ENCODE measurements around the gene UGT2B15.
"Not testable (repeated sequence)": the region's sequence is repeated elsewhere in the genome, so short reads cannot be mapped to it uniquely, and the experiment has no call there.

Gene UGT2B15

DNA sequence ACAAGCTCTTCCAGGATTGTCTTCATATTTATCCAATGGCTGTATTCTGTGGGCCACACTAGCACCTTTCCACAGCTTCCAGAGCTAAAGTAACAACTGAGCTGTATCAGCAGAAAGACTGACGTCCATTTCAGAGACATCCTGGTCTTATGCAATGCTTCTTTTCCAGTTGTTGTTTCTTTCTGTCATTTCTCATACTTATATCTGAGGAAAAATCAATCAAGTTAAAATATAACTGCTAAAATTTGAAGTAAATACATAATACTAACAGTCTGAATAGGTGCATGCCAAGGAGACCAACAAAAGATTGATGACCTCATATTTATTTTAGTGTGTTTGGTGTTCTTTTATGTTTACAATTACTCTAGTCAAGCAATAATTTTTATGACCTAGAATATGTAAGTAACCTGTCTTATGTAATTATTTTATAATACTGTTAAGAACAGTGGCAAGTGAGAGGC, at the start of gene UGT2B15:
Gene UGT2B15, minus strand, starts transcription at position 174 of the 461 bp plus-strand sequence. Its CDS starts 34 bp downstream, at position 140.
- H3K4me3 ChIP-seq (ENCODE audit: low read depth, low read length), result not testable (repeated sequence)

DNA sequence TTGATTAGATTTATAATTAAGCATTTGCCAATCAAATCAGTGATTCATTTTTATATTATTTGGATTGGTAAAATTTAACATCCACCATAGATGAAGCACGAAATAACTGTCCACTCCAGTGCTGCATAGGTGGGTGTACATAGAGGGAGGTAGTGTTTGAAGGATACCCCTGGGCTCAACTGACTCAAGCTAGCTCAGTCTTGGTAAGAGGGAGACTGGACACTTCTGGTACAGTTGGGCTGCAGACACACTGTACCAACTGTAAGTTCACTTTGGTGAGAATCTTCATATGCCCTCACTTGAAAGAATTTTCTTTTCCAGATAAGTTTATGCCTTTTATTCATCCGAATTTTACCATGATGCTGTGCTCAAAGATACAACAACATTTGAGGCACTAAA, 48.6 kb upstream of the UGT2B15 start:
- H2AFZ ChIP-seq (ENCODE audit: low read length, unreplicated experiment), result no peak overlapping the region
- no peaks in the 10 kb centered on the region for H3K27me3 ChIP-seq (ENCODE audit: insufficient read depth, low read length)
- no peaks in the 10 kb centered on the region for H3K36me3 ChIP-seq (ENCODE audit: insufficient read depth, low read length)
- no peaks in the 10 kb centered on the region for H3K79me2 ChIP-seq (ENCODE audit: control insufficient read depth, insufficient read depth, low read length, unreplicated experiment)
- no peak overlapping the region for H3K27ac ChIP-seq (ENCODE audit: low read depth, low read length)
- H3K4me3 ChIP-seq (ENCODE audit: low read depth, low read length), result no peak overlapping the region
- no peaks in the 10 kb centered on the region for H3K4me1 ChIP-seq (ENCODE audit: control insufficient read depth, insufficient read depth, low read length, unreplicated experiment)

More for the DNA sequence above, at the start of gene UGT2B15:
- H3K27me3 ChIP-seq (ENCODE audit: insufficient read depth, low read length); H3K27ac ChIP-seq (ENCODE audit: low read depth, low read length); H3K36me3 ChIP-seq (ENCODE audit: insufficient read depth, low read length); H3K4me1 ChIP-seq (ENCODE audit: control insufficient read depth, insufficient read depth, low read length, unreplicated experiment); H2AFZ ChIP-seq (ENCODE audit: low read length, unreplicated experiment); H3K79me2 ChIP-seq (ENCODE audit: control insufficient read depth, insufficient read depth, low read length, unreplicated experiment): not testable (repeated sequence)

DNA sequence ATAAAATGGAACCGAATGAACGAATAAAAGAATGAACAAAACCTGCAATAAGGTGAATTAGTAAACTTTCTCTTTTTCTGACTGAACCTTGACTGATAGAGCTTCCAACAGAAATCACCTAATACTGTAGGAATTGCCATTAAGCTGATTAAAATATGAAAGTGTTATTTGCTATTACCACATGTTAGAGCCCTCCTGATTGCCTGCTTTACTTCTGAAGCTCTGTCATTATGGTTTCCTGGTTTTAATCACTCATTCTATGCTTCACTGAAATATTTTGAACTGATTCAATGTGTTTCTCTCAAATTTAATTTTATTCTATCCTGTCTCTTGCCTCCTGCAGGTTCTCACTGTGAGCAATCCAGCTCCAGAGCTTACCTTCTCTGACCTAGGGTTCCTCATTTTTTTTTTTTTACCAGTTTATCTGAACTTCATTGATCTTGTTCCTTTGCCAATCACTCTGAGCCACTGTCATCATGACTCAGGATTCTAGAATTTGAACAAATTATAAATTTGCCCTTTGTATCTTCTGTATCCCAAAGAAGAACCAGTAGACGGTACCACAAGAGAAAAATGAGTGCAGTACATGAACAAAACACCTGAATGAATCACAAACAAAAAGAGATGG, 48.1 kb upstream of the UGT2B15 start:
- no peaks in the 10 kb centered on the region for H3K79me2 ChIP-seq (ENCODE audit: control insufficient read depth, insufficient read depth, low read length, unreplicated experiment)
- no peak overlapping the region for H2AFZ ChIP-seq (ENCODE audit: low read length, unreplicated experiment)

DNA sequence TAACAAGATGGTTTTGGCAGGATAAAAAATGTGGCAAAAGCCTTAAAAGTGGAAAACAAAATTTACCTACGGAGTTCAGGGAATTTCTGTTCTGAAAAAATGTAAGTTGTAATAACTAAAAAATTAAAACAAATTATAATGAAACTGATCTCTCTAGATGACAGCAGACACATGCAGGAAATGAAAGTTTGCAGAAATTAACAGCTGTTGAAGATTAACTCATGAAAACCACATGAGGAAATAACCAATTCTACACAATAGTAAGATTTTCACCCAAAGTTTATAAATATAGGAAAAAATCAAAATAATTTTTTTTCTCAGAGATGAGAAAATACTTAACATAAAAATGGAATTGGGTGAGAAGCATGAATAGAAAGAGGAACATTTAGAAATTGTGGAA, 47.5 kb upstream of the UGT2B15 start:
- Histone ChIP-seq H2AFZ (ENCODE audit: low read length, unreplicated experiment) (no peak overlapping the region), H3K27me3 (ENCODE audit: insufficient read depth, low read length) (no peaks in the 10 kb centered on the region), H3K4me3 (ENCODE audit: low read depth, low read length) (no peak overlapping the region), H3K4me1 (ENCODE audit: control insufficient read depth, insufficient read depth, low read length, unreplicated experiment) (no peaks in the 10 kb centered on the region), H3K79me2 (ENCODE audit: control insufficient read depth, insufficient read depth, low read length, unreplicated experiment) (no peaks in the 10 kb centered on the region), H3K36me3 (ENCODE audit: insufficient read depth, low read length) (no peaks in the 10 kb centered on the region), H3K27ac (ENCODE audit: low read depth, low read length) (no peak overlapping the region)

More for the DNA sequence above, 48.1 kb upstream of the UGT2B15 start:
- no peak overlapping the region for H3K4me3 ChIP-seq (ENCODE audit: low read depth, low read length)
- H3K27me3 ChIP-seq (ENCODE audit: insufficient read depth, low read length), result no peaks in the 10 kb centered on the region
- no peaks in the 10 kb centered on the region for H3K36me3 ChIP-seq (ENCODE audit: insufficient read depth, low read length)
- no peaks in the 10 kb centered on the region for H3K4me1 ChIP-seq (ENCODE audit: control insufficient read depth, insufficient read depth, low read length, unreplicated experiment)
- no peak overlapping the region for H3K27ac ChIP-seq (ENCODE audit: low read depth, low read length)

DNA sequence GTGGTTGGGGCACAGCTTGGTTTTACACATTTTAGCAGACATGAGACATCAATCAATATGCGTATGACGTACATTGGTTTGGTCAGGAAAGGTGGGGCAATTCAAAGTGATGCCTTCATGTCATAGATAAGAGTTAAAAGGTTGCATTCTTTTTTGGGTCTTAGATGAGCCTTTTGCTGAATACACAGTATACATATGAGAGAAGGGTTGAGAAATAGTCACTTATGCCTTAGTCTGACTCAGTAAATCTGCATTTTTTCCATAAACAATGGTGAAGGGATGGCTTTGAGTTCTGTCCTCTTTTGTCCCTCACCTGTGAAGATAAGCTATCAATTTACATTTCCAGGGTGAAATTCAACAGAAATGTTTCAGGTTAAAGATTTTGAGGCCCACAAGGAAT, 43.9 kb upstream of the UGT2B15 start:
- no peak overlapping the region for H3K27ac ChIP-seq (ENCODE audit: low read depth, low read length)
- no peaks in the 10 kb centered on the region for H3K36me3 ChIP-seq (ENCODE audit: insufficient read depth, low read length)
- no peaks in the 10 kb centered on the region for H3K4me1 ChIP-seq (ENCODE audit: control insufficient read depth, insufficient read depth, low read length, unreplicated experiment)
- no peaks in the 10 kb centered on the region for H3K27me3 ChIP-seq (ENCODE audit: insufficient read depth, low read length)
- no peaks in the 10 kb centered on the region for H3K79me2 ChIP-seq (ENCODE audit: control insufficient read depth, insufficient read depth, low read length, unreplicated experiment)
- H3K4me3 ChIP-seq (ENCODE audit: low read depth, low read length), result no peak overlapping the region
- H2AFZ ChIP-seq (ENCODE audit: low read length, unreplicated experiment), result no peak overlapping the region

DNA sequence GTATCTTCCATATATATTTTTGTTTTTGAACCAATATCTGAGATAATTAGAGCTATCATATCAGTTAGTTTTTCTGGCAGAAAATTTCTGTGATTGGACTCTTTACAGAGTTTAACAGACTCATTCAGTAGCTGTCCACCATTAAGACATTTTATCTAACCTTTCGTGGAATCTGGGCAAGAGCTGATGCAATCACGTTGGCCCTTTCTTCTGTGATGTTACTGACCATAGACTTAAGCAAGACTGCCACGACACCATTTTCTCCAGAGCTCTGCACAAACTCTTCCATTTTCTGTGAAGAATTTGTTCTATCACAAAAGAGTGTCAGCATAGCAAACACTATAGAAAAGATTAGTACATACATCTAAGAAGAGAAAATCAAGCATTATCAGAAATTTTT, 41.8 kb upstream of the UGT2B15 start:
- H3K36me3 ChIP-seq (ENCODE audit: insufficient read depth, low read length), result no peaks in the 10 kb centered on the region
- H2AFZ ChIP-seq (ENCODE audit: low read length, unreplicated experiment), result no peak overlapping the region
- no peaks in the 10 kb centered on the region for H3K79me2 ChIP-seq (ENCODE audit: control insufficient read depth, insufficient read depth, low read length, unreplicated experiment)
- H3K4me1 ChIP-seq (ENCODE audit: control insufficient read depth, insufficient read depth, low read length, unreplicated experiment), result no peaks in the 10 kb centered on the region
- no peaks in the 10 kb centered on the region for H3K27me3 ChIP-seq (ENCODE audit: insufficient read depth, low read length)
- no peak overlapping the region for H3K27ac ChIP-seq (ENCODE audit: low read depth, low read length)
- H3K4me3 ChIP-seq (ENCODE audit: low read depth, low read length), result no peak overlapping the region

DNA sequence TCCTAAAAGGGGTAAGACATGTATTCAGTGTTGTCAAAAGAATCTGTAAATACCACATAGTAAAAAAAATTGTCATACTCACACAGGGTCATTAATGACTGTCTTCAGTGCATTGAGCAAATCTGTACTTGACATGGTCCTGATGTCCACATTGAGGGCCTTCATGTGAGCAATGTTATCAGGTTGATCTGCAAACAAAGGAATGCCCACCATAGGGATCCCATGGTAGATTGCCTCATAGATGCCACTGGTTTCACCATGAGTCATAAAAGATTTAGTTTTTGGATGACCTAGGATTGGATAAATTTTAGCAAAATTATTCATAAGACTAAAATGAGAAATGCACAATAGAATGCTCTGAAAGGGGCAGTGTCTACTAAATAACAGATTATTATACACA, 38.1 kb upstream of the UGT2B15 start:
- no peak overlapping the region for H3K27ac ChIP-seq (ENCODE audit: low read depth, low read length)
- no peaks in the 10 kb centered on the region for H3K4me1 ChIP-seq (ENCODE audit: control insufficient read depth, insufficient read depth, low read length, unreplicated experiment)
- H3K4me3 ChIP-seq (ENCODE audit: low read depth, low read length), result no peak overlapping the region
- H3K27me3 ChIP-seq (ENCODE audit: insufficient read depth, low read length), result no peaks in the 10 kb centered on the region
- no peaks in the 10 kb centered on the region for H3K36me3 ChIP-seq (ENCODE audit: insufficient read depth, low read length)
- H2AFZ ChIP-seq (ENCODE audit: low read length, unreplicated experiment), result no peak overlapping the region
- no peaks in the 10 kb centered on the region for H3K79me2 ChIP-seq (ENCODE audit: control insufficient read depth, insufficient read depth, low read length, unreplicated experiment)

DNA sequence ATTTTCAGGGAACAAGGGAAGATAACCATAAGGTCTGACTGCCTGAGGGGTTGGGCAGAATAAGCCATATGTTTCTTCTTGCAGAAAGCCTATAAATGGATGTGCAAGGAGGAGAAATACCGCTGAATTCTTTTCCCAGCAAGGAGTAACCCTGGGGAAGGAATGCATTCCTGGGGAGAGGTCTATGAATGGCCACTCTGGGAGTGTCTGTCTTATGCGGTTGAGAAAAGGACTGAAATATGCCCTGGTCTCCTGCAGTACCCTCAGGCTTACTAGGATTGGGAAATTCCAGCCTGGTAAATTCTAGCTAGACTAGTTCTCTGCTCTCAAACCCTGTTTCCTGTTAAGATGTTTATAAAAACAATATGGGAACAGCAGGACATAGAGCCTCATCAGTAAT, 32.7 kb upstream of the UGT2B15 start:
- not testable (repeated sequence) for H3K79me2 ChIP-seq (ENCODE audit: control insufficient read depth, insufficient read depth, low read length, unreplicated experiment); H3K4me3 ChIP-seq (ENCODE audit: low read depth, low read length); H3K27ac ChIP-seq (ENCODE audit: low read depth, low read length); H3K36me3 ChIP-seq (ENCODE audit: insufficient read depth, low read length); H3K27me3 ChIP-seq (ENCODE audit: insufficient read depth, low read length); H2AFZ ChIP-seq (ENCODE audit: low read length, unreplicated experiment); H3K4me1 ChIP-seq (ENCODE audit: control insufficient read depth, insufficient read depth, low read length, unreplicated experiment)

DNA sequence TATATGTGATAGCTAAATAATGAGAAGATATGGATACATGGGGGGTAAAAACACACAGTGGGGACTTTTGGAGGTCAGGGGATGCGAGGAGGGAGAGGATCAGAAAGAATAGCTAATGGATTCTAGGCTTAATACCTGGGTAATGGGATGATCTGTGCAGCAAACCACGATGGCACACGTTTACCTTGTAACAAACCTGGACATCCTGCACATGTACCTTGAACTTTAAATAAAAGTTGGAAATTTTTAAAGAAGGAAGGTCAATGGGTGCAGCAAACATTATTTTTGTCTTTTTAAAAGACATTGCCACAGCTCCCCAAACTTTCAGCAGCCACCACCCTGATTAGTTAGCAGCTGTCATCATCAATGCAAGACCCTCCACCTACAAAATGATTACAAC, 29.7 kb upstream of the UGT2B15 start:
- H3K27me3 ChIP-seq (ENCODE audit: insufficient read depth, low read length), result no peaks in the 10 kb centered on the region
- H3K4me1 ChIP-seq (ENCODE audit: control insufficient read depth, insufficient read depth, low read length, unreplicated experiment), result no peaks in the 10 kb centered on the region
- no peaks in the 10 kb centered on the region for H3K79me2 ChIP-seq (ENCODE audit: control insufficient read depth, insufficient read depth, low read length, unreplicated experiment)
- H2AFZ ChIP-seq (ENCODE audit: low read length, unreplicated experiment), result no peak overlapping the region
- H3K27ac ChIP-seq (ENCODE audit: low read depth, low read length), result no peak overlapping the region
- H3K4me3 ChIP-seq (ENCODE audit: low read depth, low read length), result no peak overlapping the region
- no peaks in the 10 kb centered on the region for H3K36me3 ChIP-seq (ENCODE audit: insufficient read depth, low read length)

DNA sequence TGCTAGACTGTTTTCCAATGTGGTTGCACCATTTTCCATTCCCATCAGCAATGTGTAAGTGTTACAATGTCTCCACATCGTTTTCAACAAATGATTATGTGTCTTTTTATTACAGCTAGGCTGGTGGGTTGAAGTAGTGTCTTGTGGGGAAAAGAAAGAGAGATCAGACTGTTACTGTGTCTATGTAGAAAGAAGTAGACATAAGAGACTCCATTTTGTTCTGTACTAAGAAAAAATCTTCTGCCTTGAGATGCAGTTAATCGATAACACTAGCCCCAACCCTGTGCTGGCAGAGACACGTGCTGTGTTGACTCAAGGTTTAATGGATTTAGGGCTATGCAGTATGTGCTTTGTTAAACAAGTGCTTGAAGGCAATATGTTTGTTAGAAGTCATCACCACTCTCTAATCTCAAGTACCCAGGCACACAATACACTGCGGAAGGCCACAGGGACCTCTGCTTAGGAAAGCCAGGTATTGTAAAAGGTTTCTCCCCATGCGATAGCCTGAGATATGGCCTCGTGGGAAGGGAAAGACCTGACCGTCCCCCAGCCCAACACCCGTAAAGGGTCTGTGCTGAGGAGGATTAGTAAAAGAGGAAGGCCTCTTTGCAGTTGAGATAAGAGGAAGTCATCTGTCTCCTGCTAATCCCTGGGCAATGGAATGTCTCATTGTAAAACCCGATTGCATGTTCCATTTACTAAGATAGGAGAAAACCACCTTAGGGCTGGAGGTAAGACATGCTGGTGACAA, 23.0 kb upstream of the UGT2B15 start:
- Histone ChIP-seq H2AFZ (ENCODE audit: low read length, unreplicated experiment) (no peak overlapping the region), H3K4me1 (ENCODE audit: control insufficient read depth, insufficient read depth, low read length, unreplicated experiment) (no peaks in the 10 kb centered on the region)

DNA sequence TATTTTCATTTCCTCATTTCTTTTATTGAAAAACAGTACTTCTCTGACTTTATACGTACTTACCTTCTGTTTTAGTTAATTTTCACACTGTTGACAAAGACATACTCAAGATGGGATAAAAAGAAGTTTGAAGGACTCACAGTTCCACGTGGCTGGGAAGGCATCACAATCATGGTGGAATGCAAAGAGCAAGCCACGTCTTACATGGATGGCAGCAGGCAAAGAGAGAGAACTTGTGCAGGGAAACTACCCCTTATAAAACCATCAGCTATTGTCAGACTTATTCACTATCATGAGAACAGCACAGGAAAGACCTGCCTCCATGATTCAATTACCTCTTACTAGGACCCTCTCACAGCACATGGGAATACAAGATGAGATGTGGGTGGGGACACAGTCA, 20.7 kb upstream of the UGT2B15 start:
- Histone ChIP-seq H3K4me1 (ENCODE audit: control insufficient read depth, insufficient read depth, low read length, unreplicated experiment) (no peaks in the 10 kb centered on the region), H3K36me3 (ENCODE audit: insufficient read depth, low read length) (no peaks in the 10 kb centered on the region), H3K4me3 (ENCODE audit: low read depth, low read length) (no peak overlapping the region), H3K79me2 (ENCODE audit: control insufficient read depth, insufficient read depth, low read length, unreplicated experiment) (no peaks in the 10 kb centered on the region), H3K27ac (ENCODE audit: low read depth, low read length) (no peak overlapping the region), H3K27me3 (ENCODE audit: insufficient read depth, low read length) (no peaks in the 10 kb centered on the region), H2AFZ (ENCODE audit: low read length, unreplicated experiment) (no peak overlapping the region)

More for the DNA sequence above, 23.0 kb upstream of the UGT2B15 start:
- no peaks in the 10 kb centered on the region for H3K27me3 ChIP-seq (ENCODE audit: insufficient read depth, low read length)
- no peaks in the 10 kb centered on the region for H3K36me3 ChIP-seq (ENCODE audit: insufficient read depth, low read length)
- H3K27ac ChIP-seq (ENCODE audit: low read depth, low read length), result no peak overlapping the region
- no peak overlapping the region for H3K4me3 ChIP-seq (ENCODE audit: low read depth, low read length)
- H3K79me2 ChIP-seq (ENCODE audit: control insufficient read depth, insufficient read depth, low read length, unreplicated experiment), result no peaks in the 10 kb centered on the region
